ENCODE results near the gene DLG1.
"Not testable (repeated sequence)": the region's sequence is repeated elsewhere in the genome, so short reads cannot be mapped to it uniquely, and the experiment has no call there.

DLG1 gene

GRCh38 chr3:197285557-197285956 lies 12.9 kb downstream of the DLG1 start:
- DNase-seq, result no peak

- peak; percentile 100 for DNase-seq
Observed at GRCh38 chr3:197283045-197283444, 15.4 kb downstream of the DLG1 start.

- no peak for DNase-seq
Observed at GRCh38 chr3:197281849-197282248, 16.6 kb downstream of the DLG1 start.

GRCh38 chr3:197280156-197280555 lies 18.3 kb downstream of the DLG1 start:
- no peak for DNase-seq

GRCh38 chr3:197278933-197279332 lies 19.5 kb downstream of the DLG1 start:
- no peak for DNase-seq

- not testable (repeated sequence) for DNase-seq
Observed at GRCh38 chr3:197276808-197277207, 21.6 kb downstream of the DLG1 start.

GRCh38 chr3:197270558-197271317 lies 27.7 kb downstream of the DLG1 start:
- DNase-seq, result no peak

GRCh38 chr3:197269024-197269423 lies 29.4 kb downstream of the DLG1 start:
- no peak for DNase-seq

GRCh38 chr3:197268294-197268693 lies 30.1 kb downstream of the DLG1 start:
- DNase-seq, result no peak

- DNase-seq, result no peak
Observed at GRCh38 chr3:197266331-197266730, 32.1 kb downstream of the DLG1 start.

GRCh38 chr3:197262709-197263108 lies 35.7 kb downstream of the DLG1 start:
- no peak for DNase-seq

- DNase-seq, result no peak
Observed at GRCh38 chr3:197261164-197261509, 37.3 kb downstream of the DLG1 start.

- no peak for DNase-seq
Observed at GRCh38 chr3:197260491-197261163, 37.8 kb downstream of the DLG1 start.

GRCh38 chr3:197259096-197259495 lies 39.3 kb downstream of the DLG1 start:
- DNase-seq, result no peak

GRCh38 chr3:197258168-197258755 lies 40.1 kb downstream of the DLG1 start:
- no peak for DNase-seq

- no peak for DNase-seq
Observed at GRCh38 chr3:197257711-197258110, 40.7 kb downstream of the DLG1 start.

GRCh38 chr3:197256836-197257444 lies 41.5 kb downstream of the DLG1 start:
- no peak for DNase-seq

GRCh38 chr3:197256104-197256503 lies 42.3 kb downstream of the DLG1 start:
- DNase-seq, result no peak

GRCh38 chr3:197253238-197253947 lies 45.0 kb downstream of the DLG1 start:
- no peak for DNase-seq

- DNase-seq, result no peak
Observed at GRCh38 chr3:197249542-197249941, 48.9 kb downstream of the DLG1 start.

GRCh38 chr3:197248341-197248740 lies 50.1 kb downstream of the DLG1 start:
- DNase-seq, result no peak

GRCh38 chr3:197244751-197245150 lies 53.7 kb downstream of the DLG1 start:
- DNase-seq, result no peak

- DNase-seq, result no peak
Observed at GRCh38 chr3:197242784-197243432, 55.5 kb downstream of the DLG1 start.

All from NCI-H524 treated with DMSO at 0.1 percent for 48 hours (cell line).